WERI-Rb-1 (cell line): ENCODE measurements around the gene GID8.

ENCODE experiments used
- DNase-seq: peaks from one replicate; pipeline ENCODE4 v3.0.0-alpha.2; 2020
- H3K27ac ChIP-seq: fragments of 250-450 bp; sonication (Bioruptor Pico); 2 replicates; pipeline ENCODE4 v1.5.1; 2020; ENCODE audit warnings: mild to moderate bottlenecking, moderate library complexity
- H3K27me3 ChIP-seq: fragments of 250-450 bp; sonication (Bioruptor Pico); 2 replicates; pipeline ENCODE4 v1.5.1; 2021; ENCODE audit warnings: mild to moderate bottlenecking, low read depth, moderate library complexity; ENCODE audit not compliant: insufficient read depth, severe bottlenecking
- H3K36me3 ChIP-seq: fragments of 250-450 bp; sonication (Bioruptor Pico); 2 replicates; pipeline ENCODE4 v1.5.1; 2020; ENCODE audit warnings: mild to moderate bottlenecking, moderate library complexity
- H3K4me3 ChIP-seq: 2 replicates; pipeline ENCODE4 v1.5.1; 2011; ENCODE audit warnings: low read depth, mild to moderate bottlenecking, control low read depth, low read length
- H3K9me3 ChIP-seq: fragments of 250-450 bp; sonication (Bioruptor Pico); 2 replicates; pipeline ENCODE4 v1.5.1; 2021; ENCODE audit warnings: mild to moderate bottlenecking, moderate library complexity; ENCODE audit not compliant: severe bottlenecking
- TF ChIP-seq, protein P1 (sequence below): IDR thresholded peaks from 2 replicates; pipeline ENCODE4 v1.5.1; 2011; ENCODE audit warnings: low read depth, mild to moderate bottlenecking, control low read depth, inconsistent platforms, low read length

The GID8 gene

GRCh38 chr20:62993856-62994494 is 56.0 kb downstream of the GID8 start:
- Histone ChIP-seq H3K36me3 (no peaks in the 10 kb centered on the region), H3K27ac (peak overlapping the region; percentile 91), H3K4me3 (no peak overlapping the region), H3K9me3 (no peaks in the 10 kb centered on the region), H3K27me3 (no peaks in the 10 kb centered on the region)
- DNase-seq: peak; percentile 92
- TF ChIP-seq, protein P1, sequence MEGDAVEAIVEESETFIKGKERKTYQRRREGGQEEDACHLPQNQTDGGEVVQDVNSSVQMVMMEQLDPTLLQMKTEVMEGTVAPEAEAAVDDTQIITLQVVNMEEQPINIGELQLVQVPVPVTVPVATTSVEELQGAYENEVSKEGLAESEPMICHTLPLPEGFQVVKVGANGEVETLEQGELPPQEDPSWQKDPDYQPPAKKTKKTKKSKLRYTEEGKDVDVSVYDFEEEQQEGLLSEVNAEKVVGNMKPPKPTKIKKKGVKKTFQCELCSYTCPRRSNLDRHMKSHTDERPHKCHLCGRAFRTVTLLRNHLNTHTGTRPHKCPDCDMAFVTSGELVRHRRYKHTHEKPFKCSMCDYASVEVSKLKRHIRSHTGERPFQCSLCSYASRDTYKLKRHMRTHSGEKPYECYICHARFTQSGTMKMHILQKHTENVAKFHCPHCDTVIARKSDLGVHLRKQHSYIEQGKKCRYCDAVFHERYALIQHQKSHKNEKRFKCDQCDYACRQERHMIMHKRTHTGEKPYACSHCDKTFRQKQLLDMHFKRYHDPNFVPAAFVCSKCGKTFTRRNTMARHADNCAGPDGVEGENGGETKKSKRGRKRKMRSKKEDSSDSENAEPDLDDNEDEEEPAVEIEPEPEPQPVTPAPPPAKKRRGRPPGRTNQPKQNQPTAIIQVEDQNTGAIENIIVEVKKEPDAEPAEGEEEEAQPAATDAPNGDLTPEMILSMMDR: no peak

DNA sequence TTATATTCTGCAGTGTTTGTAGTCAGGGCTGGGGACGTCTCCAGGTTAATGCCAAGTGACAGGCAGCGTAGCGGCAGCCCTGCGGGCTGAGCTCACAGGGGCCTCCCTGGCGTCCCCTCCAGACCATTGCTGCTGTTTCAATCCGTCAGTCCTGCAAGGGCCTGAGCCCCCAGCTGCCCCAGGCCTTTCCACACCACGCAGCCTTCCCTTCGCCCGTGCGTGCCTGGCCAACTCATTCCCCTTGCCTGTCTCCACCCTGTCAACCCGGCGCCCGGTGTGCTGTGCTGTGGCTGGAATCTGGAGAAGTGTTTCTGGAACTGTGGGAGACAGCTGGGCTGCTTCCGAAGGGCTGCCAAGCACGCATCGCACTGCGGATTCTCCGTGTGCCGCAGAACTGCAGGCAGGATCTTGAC is 56.9 kb downstream of the GID8 start:
- TF ChIP-seq, protein P1: no peak
- H3K27ac ChIP-seq: peak overlapping the region; percentile 91
- H3K9me3 ChIP-seq: peaks cover 3% of the 10 kb centered on the region
- no peaks in the 10 kb centered on the region for H3K27me3 ChIP-seq
- H3K4me3 ChIP-seq: no peak overlapping the region
- DNase-seq: peak; percentile 43
- peaks cover 7% of the 10 kb centered on the region; the same call in 1 of the 2 replicates for H3K36me3 ChIP-seq

DNA sequence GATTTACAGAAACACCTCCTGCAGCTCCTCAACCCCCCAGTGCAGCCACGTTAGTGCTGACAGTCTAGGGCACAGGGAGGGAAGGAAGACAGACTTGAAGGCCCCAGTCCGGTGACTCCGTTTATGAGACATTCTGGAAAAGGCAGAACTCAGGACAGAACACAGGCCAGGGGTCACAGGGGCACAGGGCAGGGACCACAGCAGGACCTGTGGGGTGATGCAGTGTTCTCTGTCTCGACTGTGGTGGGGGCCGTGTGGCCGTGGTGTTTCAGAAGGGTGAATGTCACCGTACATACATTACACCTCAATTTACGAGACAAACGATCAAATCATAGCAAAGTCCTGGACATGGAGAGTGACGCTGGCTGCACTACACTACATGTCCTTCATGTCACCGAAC is 57.5 kb downstream of the GID8 start:
- Histone ChIP-seq H3K4me3 (no peak overlapping the region), H3K27ac (peak overlapping the region; percentile 91), H3K36me3 (peaks cover 11% of the 10 kb centered on the region), H3K9me3 (peaks cover 3% of the 10 kb centered on the region), H3K27me3 (no peaks in the 10 kb centered on the region)
- TF ChIP-seq, protein P1: no peak
- DNase-seq: no peak

DNA sequence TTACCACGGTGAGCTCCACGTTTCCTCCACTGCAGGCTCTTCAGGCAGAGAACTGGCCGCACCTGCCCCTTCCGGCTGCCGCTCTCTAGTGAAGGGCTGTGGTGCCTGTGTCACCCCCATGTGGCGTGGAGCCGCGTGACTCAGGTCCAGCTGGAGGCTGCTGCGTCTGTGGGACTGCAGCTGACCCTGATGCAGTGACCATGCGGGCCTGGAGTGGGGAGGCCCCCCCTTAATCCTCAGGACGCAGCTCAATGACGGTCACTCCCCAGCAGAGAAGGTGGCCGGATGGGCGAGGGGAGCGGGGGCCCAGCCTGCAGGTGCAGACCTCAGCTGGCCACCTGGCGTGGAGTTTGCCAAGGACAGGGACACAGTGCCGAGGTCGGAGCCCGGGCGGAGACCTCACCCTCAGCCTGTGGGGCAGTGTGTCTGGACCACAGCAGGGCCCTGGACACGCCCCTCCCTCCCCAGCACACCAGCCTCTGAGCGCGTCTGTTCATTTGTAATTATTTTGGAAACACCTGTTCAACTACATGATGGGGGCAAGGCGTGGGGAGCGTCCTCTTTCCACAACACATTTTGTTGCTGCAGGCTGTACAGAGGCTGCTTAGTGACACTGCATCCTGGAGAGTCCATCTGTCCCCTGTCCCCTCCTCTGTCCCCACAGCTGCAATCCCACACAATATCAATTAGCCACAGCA is 58.1 kb downstream of the GID8 start:
- H3K27ac ChIP-seq: peak overlapping the region; percentile 91
- DNase-seq: peak; percentile 80
- peaks cover 3% of the 10 kb centered on the region for H3K9me3 ChIP-seq
- no peaks in the 10 kb centered on the region for H3K27me3 ChIP-seq
- TF ChIP-seq, protein P1: peak; percentile 27; the same call in 1 of the 2 replicates
- no peak overlapping the region for H3K4me3 ChIP-seq
- H3K36me3 ChIP-seq: peaks cover 11% of the 10 kb centered on the region

- peaks cover 3% of the 10 kb centered on the region for H3K9me3 ChIP-seq
- H3K4me3 ChIP-seq: no peak overlapping the region
- TF ChIP-seq, protein P1: no peak
- peaks cover 11% of the 10 kb centered on the region for H3K36me3 ChIP-seq
- H3K27me3 ChIP-seq: no peaks in the 10 kb centered on the region
- peak overlapping the region; percentile 91 for H3K27ac ChIP-seq
- DNase-seq: no peak
Observed at GRCh38 chr20:62996596-62996982, 58.6 kb downstream of the GID8 start.
